ENCODE data around the gene RABAC1.

The RABAC1 gene

DNA sequence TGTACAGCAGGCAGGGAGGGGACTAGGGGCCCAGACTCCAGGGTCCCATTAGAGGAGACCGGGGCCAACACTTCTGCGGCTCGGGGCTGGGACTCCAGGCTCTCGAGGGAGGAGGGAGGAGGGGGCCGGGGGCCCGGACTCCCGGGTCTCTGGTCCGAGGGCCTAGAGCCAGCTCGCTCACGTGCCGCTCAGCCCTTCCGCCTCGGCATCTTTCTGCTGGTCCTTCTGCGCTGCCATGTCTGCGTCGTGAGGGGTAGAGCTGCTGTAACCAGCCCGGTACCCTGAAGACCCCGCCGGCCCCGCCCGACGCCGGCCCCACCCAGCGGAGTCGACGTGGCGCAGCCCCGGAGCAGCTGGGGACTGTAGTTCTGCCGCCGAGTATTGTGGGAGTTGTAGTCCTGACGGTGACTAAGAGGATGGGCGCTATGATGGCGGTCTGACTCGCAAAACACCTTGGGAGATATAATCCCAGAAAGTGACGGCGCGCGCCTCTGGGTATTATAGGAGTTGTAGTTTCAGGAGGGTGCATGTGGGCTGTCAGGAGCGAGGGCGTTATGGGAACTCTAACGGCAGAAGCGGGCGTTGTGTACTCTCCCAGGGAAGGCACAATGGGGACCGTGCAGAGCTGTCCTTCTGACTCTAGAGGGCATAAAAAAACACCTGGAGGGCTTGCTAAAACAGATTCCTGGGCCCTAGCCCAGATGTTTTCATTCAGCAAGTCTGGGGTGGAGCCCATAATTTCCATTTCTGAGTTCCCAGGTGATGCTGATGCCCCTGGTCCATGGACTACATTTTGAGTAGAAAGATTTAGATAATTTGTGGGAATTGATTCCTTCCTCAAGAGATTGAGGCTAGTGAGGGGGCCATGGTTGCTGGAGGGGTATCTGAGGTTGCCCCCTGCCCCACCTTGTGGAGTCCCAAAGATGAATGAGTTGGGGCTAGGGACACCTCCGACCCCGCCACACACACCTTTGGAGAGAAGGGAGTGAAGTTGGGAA is at the start of gene RABAC1:
Gene RABAC1, minus strand, starts transcription at position 266 of the 998 bp plus-strand sequence. Its CDS starts 29 bp downstream, at position 237.
- Mint-ChIP-seq H3K27me3 (no peaks in the 10 kb centered on the region), H3K36me3 (no peaks in the 10 kb centered on the region), H3K4me3 (peak within 1 kb of the TSS; percentile 95), H3K4me1 (peaks cover 17% of the 10 kb centered on the region), H3K9me3 (no peaks in the 10 kb centered on the region), H3K27ac (peak within 1 kb of the TSS; percentile 90)

DNA sequence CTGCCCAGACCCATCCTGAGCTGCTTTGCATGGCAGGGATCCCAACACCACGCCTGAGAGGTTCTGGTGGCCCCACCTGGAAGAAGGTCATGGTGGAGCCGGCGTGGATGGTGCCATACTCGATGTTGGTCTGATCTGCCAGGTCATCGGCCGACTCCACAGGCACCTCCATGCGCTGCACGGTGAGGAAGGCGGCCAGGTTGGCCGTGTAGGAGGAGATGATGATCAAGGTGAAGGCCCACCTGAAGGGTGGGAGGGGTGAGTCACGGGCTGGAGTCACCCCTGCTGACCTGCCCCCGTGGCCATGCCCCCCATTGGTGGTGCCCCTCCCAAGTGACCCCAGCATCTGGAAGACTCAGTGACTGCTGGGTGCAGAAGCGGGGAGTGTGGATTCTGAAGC is 47.4 kb upstream of the RABAC1 start:
- Mint-ChIP-seq H3K4me1 (no peaks in the 10 kb centered on the region), H3K4me3 (no peak overlapping the region), H3K9me3 (no peaks in the 10 kb centered on the region), H3K36me3 (no peaks in the 10 kb centered on the region), H3K27me3 (peaks cover 6% of the 10 kb centered on the region), H3K27ac (no peak overlapping the region)

GRCh38 chr19:42005504-42005903 is 46.4 kb upstream of the RABAC1 start:
- H3K27ac Mint-ChIP-seq = no peak overlapping the region
- no peak overlapping the region for H3K4me3 Mint-ChIP-seq
- H3K36me3 Mint-ChIP-seq = no peaks in the 10 kb centered on the region
- H3K4me1 Mint-ChIP-seq = no peaks in the 10 kb centered on the region
- peaks cover 13% of the 10 kb centered on the region for H3K27me3 Mint-ChIP-seq
- H3K9me3 Mint-ChIP-seq = no peaks in the 10 kb centered on the region

GRCh38 chr19:42003506-42004294 is 44.6 kb upstream of the RABAC1 start:
- Mint-ChIP-seq H3K36me3 (peaks cover 3% of the 10 kb centered on the region), H3K9me3 (no peaks in the 10 kb centered on the region), H3K4me1 (peaks cover 5% of the 10 kb centered on the region), H3K27ac (no peak overlapping the region), H3K4me3 (no peak overlapping the region), H3K27me3 (peaks cover 23% of the 10 kb centered on the region)

GRCh38 chr19:41999878-42000208 is 40.7 kb upstream of the RABAC1 start:
- Mint-ChIP-seq H3K4me3 (no peak overlapping the region), H3K4me1 (peaks cover 30% of the 10 kb centered on the region), H3K9me3 (no peaks in the 10 kb centered on the region), H3K27ac (no peak overlapping the region), H3K36me3 (peaks cover 5% of the 10 kb centered on the region), H3K27me3 (peaks cover 47% of the 10 kb centered on the region)

DNA sequence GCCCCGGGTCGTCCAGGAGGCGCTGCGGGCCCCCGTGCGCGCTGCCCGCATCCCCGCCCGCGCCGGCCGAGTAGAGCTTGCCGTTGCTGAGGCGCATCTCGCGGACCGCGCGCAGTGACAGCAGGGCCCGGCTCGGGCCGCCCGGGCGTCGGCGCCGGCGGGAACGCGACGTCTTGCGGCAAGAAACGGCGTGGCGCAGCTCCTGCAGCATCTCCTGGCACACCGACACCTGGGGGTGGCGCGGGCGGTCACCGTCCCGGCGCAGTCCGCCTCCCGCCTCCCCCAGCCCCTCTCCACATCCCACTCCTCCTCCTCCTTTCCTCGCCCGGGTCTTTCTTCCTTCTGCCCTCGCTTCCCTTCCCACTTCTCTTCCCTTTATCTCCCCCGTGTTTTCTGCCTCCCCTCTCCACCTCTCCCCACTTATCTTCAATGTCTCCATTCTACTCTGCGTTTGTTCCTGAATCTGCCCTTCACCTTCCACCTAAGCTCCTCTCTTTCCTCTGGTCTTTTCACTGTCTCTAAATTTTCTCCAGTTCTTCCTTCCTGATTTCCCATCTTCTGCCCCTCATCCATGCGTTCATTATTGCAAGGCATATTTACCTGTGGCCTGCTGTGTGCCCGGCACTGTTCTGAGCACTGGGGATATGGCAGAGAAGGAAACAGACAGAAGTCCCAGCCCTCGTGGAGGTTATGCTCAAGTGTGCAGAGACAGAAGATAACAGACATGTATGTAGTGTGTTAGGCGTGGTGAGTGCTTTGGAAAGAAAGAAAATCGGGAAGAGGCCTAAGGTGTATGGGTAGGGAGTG is 40.2 kb upstream of the RABAC1 start:
- Mint-ChIP-seq H3K9me3 (no peaks in the 10 kb centered on the region), H3K27me3 (peaks cover 50% of the 10 kb centered on the region), H3K4me1 (peaks cover 34% of the 10 kb centered on the region), H3K36me3 (peaks cover 5% of the 10 kb centered on the region), H3K27ac (no peak overlapping the region), H3K4me3 (peak overlapping the region; percentile 73)

DNA sequence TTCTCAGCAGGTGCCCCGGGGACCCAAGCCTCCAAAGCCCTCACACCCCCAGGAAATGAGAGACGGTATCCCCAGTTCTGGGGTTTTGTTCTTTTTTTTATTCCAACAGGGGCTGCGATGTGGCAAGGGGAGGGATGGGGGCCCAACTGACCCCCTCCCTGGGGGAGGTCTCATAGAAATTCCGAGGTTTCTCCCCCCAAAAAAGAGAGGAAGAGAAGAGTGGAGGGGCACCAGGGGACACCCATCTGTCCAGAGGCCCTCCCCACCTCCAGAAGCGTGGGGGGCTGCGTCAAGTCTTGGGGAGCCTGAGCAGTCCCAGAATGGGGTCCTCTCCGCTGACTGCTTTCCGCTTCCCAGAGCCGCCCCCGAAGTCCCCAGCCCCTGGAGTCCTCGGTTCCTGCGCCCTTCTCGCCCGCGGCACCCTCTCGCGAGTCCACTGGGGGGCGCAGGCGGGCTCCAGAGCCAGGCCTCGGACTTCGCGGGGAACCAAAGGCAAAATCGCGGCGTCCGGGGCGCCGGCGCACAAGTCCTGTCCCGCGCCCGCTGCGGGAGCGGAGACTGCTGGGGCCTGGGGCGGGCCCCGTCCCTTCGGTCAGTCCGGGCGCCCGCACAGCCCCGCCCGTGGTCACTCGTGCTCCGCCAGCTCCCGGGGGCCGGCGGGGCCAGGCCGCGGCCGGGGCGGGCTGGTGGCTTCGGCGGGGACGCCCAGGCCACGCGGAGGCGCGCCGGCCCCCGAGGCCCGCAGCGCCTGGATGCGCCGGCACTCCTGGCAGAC is 39.3 kb upstream of the RABAC1 start:
- Mint-ChIP-seq H3K4me3 (no peak overlapping the region), H3K36me3 (peaks cover 5% of the 10 kb centered on the region), H3K9me3 (no peaks in the 10 kb centered on the region), H3K4me1 (peaks cover 37% of the 10 kb centered on the region), H3K27ac (no peak overlapping the region), H3K27me3 (peaks cover 51% of the 10 kb centered on the region)

- peaks cover 39% of the 10 kb centered on the region for H3K4me1 Mint-ChIP-seq
- no peak overlapping the region for H3K4me3 Mint-ChIP-seq
- no peaks in the 10 kb centered on the region for H3K9me3 Mint-ChIP-seq
- no peak overlapping the region for H3K27ac Mint-ChIP-seq
- peaks cover 5% of the 10 kb centered on the region for H3K36me3 Mint-ChIP-seq
- peaks cover 52% of the 10 kb centered on the region for H3K27me3 Mint-ChIP-seq
Measured at GRCh38 chr19:41997851-41998229, 38.7 kb upstream of the RABAC1 start.

DNA sequence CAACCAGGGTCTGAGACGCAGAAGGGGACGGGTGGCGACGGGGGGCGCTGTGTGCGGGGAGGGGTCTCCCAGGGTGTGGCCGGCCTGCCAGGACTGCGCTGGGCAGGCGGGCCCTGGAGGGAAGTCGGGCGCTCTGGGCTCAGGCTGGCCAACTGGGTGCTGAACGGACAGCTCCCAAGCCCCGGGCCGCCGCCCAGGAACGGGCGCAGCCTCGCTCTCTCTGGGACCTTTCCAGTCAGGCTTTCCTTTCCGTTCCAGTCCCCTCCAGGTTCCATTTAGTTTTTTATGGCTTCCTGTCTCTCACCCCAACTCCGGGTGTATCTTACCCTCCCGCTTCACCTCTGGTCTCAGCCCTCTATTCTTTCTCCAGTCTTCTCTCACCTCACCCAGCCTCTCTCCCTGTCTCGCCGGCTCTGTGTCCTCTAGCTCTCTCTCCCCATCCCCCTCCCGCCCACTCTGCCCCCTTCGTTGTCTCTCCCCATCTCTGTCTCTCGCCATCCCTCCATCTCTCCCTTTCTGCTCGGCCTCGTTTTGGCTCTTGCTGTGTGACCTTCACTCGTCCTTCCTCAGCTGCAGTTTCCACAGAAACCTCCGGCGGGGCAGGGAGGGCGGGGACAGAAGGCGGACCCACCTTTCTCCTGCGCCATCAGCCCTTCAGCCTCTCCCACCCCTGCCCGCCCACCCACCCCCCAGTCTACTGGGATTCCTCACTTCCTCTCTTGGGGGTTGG is 38.2 kb upstream of the RABAC1 start:
- Mint-ChIP-seq H3K27me3 (peaks cover 53% of the 10 kb centered on the region), H3K36me3 (peaks cover 7% of the 10 kb centered on the region), H3K4me1 (peaks cover 43% of the 10 kb centered on the region), H3K4me3 (peak overlapping the region; percentile 30), H3K27ac (no peak overlapping the region), H3K9me3 (no peaks in the 10 kb centered on the region)

DNA sequence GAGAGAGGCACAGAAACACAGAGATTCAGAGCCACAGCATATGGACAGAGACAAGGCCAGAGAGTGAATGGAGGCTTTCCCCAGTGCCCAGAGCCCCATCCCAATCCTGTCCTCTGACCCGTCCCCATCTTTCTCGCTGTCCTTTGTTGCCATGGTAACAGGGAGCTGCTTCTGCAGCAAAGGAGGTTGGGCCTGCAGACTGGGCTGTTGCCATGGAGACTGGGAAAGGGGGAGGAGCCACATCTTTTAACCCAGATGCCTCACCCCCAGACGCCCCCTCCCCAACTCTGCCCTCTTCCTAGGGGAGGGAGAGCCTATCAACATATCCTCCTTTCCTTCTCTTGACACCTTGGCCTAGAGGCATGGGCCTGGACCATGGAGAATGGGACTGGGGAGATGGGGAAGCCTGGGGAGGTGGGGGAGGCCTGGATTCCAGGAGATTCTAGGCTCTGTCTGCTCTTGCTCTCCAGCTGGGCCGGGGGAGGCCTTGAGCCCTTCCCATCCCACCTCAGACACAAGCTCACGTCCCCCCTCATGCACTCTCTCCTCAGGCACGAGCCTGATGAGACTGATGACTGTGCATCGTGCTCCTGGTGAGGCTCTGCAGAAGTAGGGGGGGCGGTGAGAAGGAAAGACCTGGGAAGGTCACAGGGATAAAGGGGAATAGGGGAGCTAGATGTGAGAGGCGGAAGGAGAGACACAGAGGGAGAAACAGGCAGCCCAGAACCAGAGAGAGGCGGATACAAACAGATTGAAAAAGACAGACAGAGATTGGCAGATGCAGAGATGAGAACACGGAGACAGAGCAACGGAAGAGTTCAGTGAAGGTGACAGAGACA is 37.1 kb upstream of the RABAC1 start:
- Mint-ChIP-seq H3K36me3 (peaks cover 7% of the 10 kb centered on the region), H3K27me3 (peaks cover 47% of the 10 kb centered on the region)

DNA sequence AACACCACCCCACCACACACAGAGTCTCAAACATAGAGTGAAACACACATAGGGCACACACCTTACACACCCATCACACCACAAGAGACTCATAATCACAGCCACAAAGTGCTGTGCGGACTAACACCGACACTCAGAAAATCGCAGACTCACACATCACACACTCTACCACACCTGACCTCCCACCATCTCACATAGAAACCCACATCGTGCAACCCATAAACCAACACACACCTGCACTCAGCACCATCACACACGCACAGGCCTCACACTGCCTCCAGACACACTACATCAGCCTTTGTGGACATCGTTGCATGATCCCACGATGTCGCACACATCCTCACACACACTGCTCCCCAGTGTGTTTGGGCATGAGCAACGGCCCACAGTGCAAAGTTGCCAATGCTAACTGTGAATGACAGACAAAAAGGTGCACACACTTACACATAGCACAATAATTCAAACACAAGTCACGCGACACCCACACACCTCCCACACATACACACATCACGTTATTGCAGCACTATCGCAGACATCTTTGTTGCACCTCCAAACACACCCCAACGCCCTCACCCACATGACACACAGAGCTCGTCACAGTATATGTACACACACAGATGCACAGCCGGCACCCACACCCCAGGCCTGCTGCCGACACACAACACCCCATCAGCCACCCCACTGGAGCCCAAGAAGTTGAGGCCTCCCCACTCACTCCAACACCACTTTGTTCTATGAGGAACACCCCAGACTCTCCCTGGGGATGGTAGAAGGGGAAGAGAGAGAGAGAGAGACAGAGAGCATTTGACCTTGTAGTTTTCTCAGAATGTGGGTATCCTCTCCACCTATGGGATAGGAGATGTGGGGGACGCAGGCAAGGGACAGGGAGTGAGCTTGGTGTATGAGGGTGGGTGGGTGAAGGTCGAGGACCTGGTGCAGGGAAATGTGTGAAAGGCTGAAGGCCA is 36.2 kb upstream of the RABAC1 start:
- peak overlapping the region; percentile 75 for H3K4me3 Mint-ChIP-seq
- peak overlapping the region; percentile 48 for H3K27ac Mint-ChIP-seq
- H3K36me3 Mint-ChIP-seq = peaks cover 7% of the 10 kb centered on the region
- H3K27me3 Mint-ChIP-seq = peaks cover 40% of the 10 kb centered on the region
- H3K4me1 Mint-ChIP-seq = peaks cover 43% of the 10 kb centered on the region
- H3K9me3 Mint-ChIP-seq = no peaks in the 10 kb centered on the region

More for the DNA sequence above, 37.1 kb upstream of the RABAC1 start:
- Mint-ChIP-seq H3K27ac (no peak overlapping the region), H3K4me1 (peaks cover 43% of the 10 kb centered on the region), H3K4me3 (peak overlapping the region; percentile 30), H3K9me3 (no peaks in the 10 kb centered on the region)

DNA sequence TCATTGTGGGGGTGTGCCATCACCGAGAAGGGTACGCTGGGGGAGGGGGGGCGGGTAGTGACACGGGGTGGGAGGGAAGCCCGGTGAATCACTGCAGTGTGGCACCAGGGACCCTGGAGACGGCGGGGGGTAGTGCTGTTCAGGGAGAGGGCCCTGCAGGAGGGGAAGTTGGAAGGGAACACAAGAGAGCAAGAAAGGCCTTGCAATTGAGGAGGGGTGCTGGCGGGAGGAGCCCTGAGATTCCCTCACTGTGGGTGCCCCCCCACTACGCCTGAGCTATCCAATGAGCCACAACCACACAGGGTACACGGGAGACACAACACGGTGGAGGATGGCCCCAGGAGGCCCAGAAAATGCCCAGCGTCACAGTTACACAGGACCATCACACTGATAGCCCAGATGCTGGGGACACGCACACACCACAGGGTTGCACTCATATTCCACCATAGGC is 35.4 kb upstream of the RABAC1 start:
- H3K27ac Mint-ChIP-seq = no peak overlapping the region
- H3K9me3 Mint-ChIP-seq = no peaks in the 10 kb centered on the region
- peaks cover 7% of the 10 kb centered on the region for H3K36me3 Mint-ChIP-seq
- H3K4me3 Mint-ChIP-seq = peak overlapping the region; percentile 75
- peaks cover 33% of the 10 kb centered on the region for H3K27me3 Mint-ChIP-seq
- H3K4me1 Mint-ChIP-seq = peaks cover 41% of the 10 kb centered on the region
